Stomach smooth muscle (tissue), 2 donors: ENCODE results near the gene POLR1A.

ENCODE experiments used
- H3K27ac ChIP-seq: one replicate; pipeline ENCODE4 v1.7.0; 2013; ENCODE audit warnings: mild to moderate bottlenecking, low read length, inconsistent platforms
- H3K27me3 ChIP-seq, 2 donors: one replicate each; pipeline ENCODE4 v1.7.0; 2013; ENCODE audit warnings: low read length in 2 of 2; ENCODE audit not compliant: insufficient read depth in 2 of 2, control insufficient read depth in 1 of 2
- H3K36me3 ChIP-seq, 2 donors: one replicate each; pipeline ENCODE4 v1.7.0; 2013; ENCODE audit warnings: low read length in 2 of 2; ENCODE audit not compliant: control insufficient read depth in 2 of 2, insufficient read depth in 2 of 2
- H3K4me1 ChIP-seq: one replicate; pipeline ENCODE4 v1.7.0; 2013; ENCODE audit warnings: low read length; ENCODE audit not compliant: control insufficient read depth, insufficient read depth
- H3K4me3 ChIP-seq, 2 donors: one replicate each; pipeline ENCODE4 v1.7.0; 2013; ENCODE audit warnings: low read length in 2 of 2
- H3K9ac ChIP-seq, 2 donors: one replicate each; pipeline ENCODE4 v1.7.0; 2013; ENCODE audit warnings: low read length in 2 of 2, mild to moderate bottlenecking in 1 of 2
- H3K9me3 ChIP-seq, 2 donors: one replicate each; pipeline ENCODE4 v1.7.0; 2013; ENCODE audit warnings: low read length in 2 of 2; ENCODE audit not compliant: control insufficient read depth in 2 of 2
- donor health status: healthy.
- donor health status: Pancreatic carcinoma.

Gene POLR1A

GRCh38 chr2:86056590-86057331, 48.9 kb downstream of the POLR1A start:
- no peak overlapping the region for H3K9ac ChIP-seq
- H3K27ac ChIP-seq = no peak overlapping the region
- H3K4me3 ChIP-seq = no peak overlapping the region
- H3K27me3 ChIP-seq = no peaks in the 10 kb centered on the region
- H3K4me1 ChIP-seq = no peaks in the 10 kb centered on the region
- H3K9me3 ChIP-seq = no peaks in the 10 kb centered on the region
- H3K36me3 ChIP-seq = peaks cover 22 to 35% of the 10 kb centered on the region in 2 donors

DNA sequence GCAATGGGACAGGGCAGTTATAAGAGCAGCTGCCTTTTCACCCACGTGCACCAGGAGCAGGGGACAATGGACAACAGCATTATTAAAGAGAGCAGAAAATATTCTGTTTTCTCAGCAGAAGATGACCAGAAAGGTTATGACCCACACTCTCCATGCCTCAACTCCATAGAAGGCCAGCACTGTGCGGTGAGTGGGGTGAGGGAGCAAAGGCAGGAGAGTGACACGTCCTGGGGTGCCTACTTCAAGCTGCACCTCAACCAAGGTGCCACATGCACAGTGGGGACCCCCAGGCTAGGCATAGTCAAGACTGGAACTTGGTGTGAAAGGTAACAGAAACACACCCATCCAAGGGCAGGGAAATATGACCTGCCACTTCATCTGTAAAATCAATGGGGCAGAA, 50.4 kb downstream of the POLR1A start:
- Histone ChIP-seq H3K9me3 (no peaks in the 10 kb centered on the region), H3K36me3 (peaks cover 27 to 39% of the 10 kb centered on the region in 2 donors), H3K27me3 (no peaks in the 10 kb centered on the region), H3K9ac (no peak overlapping the region), H3K4me3 (no peak overlapping the region), H3K27ac (no peak overlapping the region), H3K4me1 (no peaks in the 10 kb centered on the region)

GRCh38 chr2:86054535-86055082, 51.1 kb downstream of the POLR1A start:
- H3K27ac ChIP-seq = no peak overlapping the region
- H3K9me3 ChIP-seq = no peaks in the 10 kb centered on the region
- no peaks in the 10 kb centered on the region for H3K27me3 ChIP-seq
- H3K4me3 ChIP-seq = no peak overlapping the region
- H3K9ac ChIP-seq = no peak overlapping the region
- H3K4me1 ChIP-seq = no peaks in the 10 kb centered on the region
- H3K36me3 ChIP-seq = peaks cover 28 to 39% of the 10 kb centered on the region in 2 donors

DNA sequence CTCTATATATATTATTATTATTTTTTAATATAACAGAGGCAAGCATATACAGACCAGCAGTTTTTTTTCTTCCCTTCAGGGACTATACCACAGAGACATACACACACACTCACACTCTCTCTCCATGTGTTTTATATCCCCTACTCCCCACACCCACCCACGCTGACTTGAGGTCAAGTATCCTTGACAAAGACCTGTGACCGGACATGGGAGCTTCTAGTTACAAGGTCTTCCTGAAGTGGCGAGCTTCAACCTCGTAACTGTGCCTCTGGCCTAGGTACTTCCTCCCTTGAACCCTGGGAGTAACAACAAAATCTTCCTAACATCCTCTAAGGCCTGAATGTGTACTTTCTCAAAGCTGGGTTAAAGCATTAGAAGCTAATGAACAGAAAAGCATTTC, 52.5 kb downstream of the POLR1A start:
- Histone ChIP-seq H3K4me3 (no peak overlapping the region), H3K27me3 (no peaks in the 10 kb centered on the region), H3K4me1 (peaks cover 11% of the 10 kb centered on the region), H3K27ac (no peak overlapping the region), H3K9ac (no peak overlapping the region), H3K36me3 (peaks cover 24 to 44% of the 10 kb centered on the region in 2 donors), H3K9me3 (no peaks in the 10 kb centered on the region)

- peaks cover 27 to 48% of the 10 kb centered on the region in 2 donors for H3K36me3 ChIP-seq
- H3K27ac ChIP-seq = no peak overlapping the region
These were observed 53.0 kb downstream of the POLR1A start for GRCh38 chr2:86052676-86053075.

GRCh38 chr2:86052265-86052664, 53.4 kb downstream of the POLR1A start:
- Histone ChIP-seq H3K27me3 (no peaks in the 10 kb centered on the region), H3K36me3 (peaks cover 27 to 49% of the 10 kb centered on the region in 2 donors), H3K9ac (no peak overlapping the region), H3K27ac (no peak overlapping the region), H3K4me1 (peaks cover 11% of the 10 kb centered on the region), H3K4me3 (no peak overlapping the region), H3K9me3 (no peaks in the 10 kb centered on the region)

More at GRCh38 chr2:86052676-86053075, 53.0 kb downstream of the POLR1A start:
- H3K4me1 ChIP-seq = peaks cover 11% of the 10 kb centered on the region
- no peak overlapping the region for H3K9ac ChIP-seq
- no peak overlapping the region for H3K4me3 ChIP-seq
- H3K9me3 ChIP-seq = no peaks in the 10 kb centered on the region
- no peaks in the 10 kb centered on the region for H3K27me3 ChIP-seq

- H3K27ac ChIP-seq = no peak overlapping the region
- H3K9me3 ChIP-seq = no peaks in the 10 kb centered on the region
- H3K4me1 ChIP-seq = peaks cover 11% of the 10 kb centered on the region
- H3K27me3 ChIP-seq = no peaks in the 10 kb centered on the region
- no peak overlapping the region for H3K9ac ChIP-seq
- no peak overlapping the region for H3K4me3 ChIP-seq
- H3K36me3 ChIP-seq = peaks cover 38 to 64% of the 10 kb centered on the region in 2 donors
These were observed 55.4 kb downstream of the POLR1A start for GRCh38 chr2:86050301-86050700.

DNA sequence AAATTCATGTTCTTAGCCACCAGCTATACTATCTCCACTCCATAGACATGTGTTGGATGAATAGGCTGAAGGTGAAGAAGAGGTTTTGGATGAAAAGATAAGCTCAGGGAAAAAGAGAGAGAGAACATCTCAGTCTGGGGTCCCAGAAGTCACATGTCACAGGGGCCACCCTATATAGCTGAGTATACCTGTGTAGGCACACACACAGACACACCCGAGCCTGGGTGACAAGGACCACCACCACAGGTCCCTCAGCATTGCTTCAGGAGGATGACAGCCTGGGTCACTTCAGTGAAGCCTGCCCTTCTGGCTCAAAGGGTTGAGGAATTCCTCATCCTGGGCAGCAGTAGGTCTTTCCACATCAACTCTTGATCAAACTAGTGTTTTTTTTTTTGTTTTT, 56.2 kb downstream of the POLR1A start:
- no peaks in the 10 kb centered on the region for H3K9me3 ChIP-seq
- no peak overlapping the region for H3K9ac ChIP-seq
- H3K27ac ChIP-seq = peak overlapping the region; percentile 49
- no peak overlapping the region for H3K4me3 ChIP-seq
- peaks cover 46 to 66% of the 10 kb centered on the region in 2 donors for H3K36me3 ChIP-seq
- H3K4me1 ChIP-seq = peaks cover 11% of the 10 kb centered on the region
- no peaks in the 10 kb centered on the region for H3K27me3 ChIP-seq

DNA sequence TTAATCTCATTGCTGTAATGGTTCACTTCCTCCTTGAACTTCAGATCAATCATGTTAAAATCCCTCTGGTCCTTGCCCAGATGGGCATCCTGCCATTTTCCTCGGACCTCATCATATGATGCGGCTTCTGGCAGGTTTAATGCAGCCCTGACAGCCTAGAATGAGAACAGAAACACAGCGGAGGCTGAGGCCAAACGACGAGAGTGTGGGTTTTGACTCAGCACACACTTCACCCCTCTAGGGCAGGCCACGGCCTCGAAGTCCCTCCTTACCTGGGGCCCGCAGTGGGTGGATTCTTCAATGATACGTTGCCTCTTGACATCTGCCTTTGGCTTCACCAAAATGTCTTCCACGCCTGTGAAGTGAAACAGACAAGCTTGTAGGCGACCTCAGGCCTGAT, 56.8 kb downstream of the POLR1A start:
- Histone ChIP-seq H3K4me3 (no peak overlapping the region), H3K9ac (peak overlapping the region in 1 of 2 donors; percentile 42), H3K27me3 (no peaks in the 10 kb centered on the region), H3K27ac (peak overlapping the region; percentile 49), H3K4me1 (peaks cover 11% of the 10 kb centered on the region), H3K9me3 (no peaks in the 10 kb centered on the region), H3K36me3 (peaks cover 51 to 68% of the 10 kb centered on the region in 2 donors)

DNA sequence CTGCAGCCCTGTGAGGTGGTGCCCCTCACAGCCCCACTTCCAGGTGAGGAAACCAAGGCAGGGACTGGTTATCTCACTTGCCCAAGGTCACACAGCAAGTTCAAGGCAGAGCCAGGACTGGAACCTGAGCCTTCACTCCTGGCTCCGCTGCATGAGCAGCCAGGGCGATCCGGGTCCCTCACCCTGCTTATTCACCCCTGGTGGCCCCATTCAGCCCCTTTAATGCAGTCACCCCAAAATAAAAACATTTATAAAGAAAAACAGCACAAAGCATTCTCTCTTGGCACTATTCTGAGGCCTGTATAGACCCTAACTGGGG, 57.3 kb downstream of the POLR1A start:
- Histone ChIP-seq H3K4me3 (no peak overlapping the region), H3K9me3 (no peaks in the 10 kb centered on the region), H3K27ac (no peak overlapping the region), H3K4me1 (peaks cover 11% of the 10 kb centered on the region), H3K36me3 (peaks cover 53 to 67% of the 10 kb centered on the region in 2 donors), H3K9ac (peak overlapping the region in 1 of 2 donors; percentile 42), H3K27me3 (no peaks in the 10 kb centered on the region)
